GM12891 (cell line): ENCODE measurements around the gene LASP1NB.

Experiments
- POLR2A ChIP-seq: IDR thresholded peaks from 2 replicates; pipeline ENCODE4 v1.6.1; 2011; ENCODE audit warnings: low read depth, low read length, control low read depth
- POLR2AphosphoS5 ChIP-seq: IDR thresholded peaks from 2 replicates; pipeline ENCODE4 v1.6.1; 2011; ENCODE audit warnings: low read depth, low read length, control low read depth
- POU2F2 ChIP-seq: IDR thresholded peaks from 2 replicates; pipeline ENCODE4 v1.6.1; 2011; ENCODE audit warnings: low read depth, mild to moderate bottlenecking, control low read depth, low read length, moderate library complexity
- SPI1 ChIP-seq: IDR thresholded peaks from 2 replicates; pipeline ENCODE4 v1.6.1; 2011; ENCODE audit warnings: low read depth, low read length, control low read depth
- TAF1 ChIP-seq: IDR thresholded peaks from 2 replicates; pipeline ENCODE4 v1.6.1; 2011; ENCODE audit warnings: low read depth, low read length, control low read depth

DNA sequence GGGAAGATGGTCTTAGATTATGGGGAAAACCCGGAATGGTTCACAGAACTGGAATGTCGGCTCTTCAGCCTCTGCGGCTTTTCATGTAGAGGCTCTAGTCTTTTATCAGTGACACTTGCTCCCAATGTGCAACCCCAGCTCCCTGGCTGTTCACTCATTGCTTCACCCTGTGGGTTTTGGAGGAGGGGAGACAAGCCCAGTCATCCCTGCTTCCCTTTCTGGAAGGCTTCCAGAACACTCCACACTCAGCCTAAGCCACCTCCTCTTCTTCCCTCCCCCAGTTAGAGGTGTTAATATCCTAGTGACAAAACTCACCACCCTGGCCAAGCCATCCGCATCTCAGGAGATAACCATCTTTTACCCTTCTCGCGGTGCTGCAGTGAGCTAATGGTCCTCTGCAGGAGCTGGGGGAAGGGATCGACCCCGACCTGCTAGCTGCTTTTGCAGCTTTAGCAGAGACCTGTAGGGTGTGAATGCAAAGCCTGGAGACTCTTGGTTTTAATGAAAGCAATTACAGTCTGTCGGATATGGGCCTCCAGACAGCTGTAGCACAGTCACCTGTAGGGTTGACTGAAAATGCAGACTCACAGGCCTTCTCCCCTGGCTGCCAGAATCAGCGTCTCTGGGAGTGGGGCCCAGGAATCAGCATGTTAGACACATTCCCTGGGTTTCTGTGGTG lies 24.3 kb upstream of the LASP1NB start:
- TF ChIP-seq POLR2AphosphoS5, result no peak
- TF ChIP-seq SPI1, result no peak
- no peak for TF ChIP-seq POLR2A
- no peak for TF ChIP-seq POU2F2
- no peak for TF ChIP-seq TAF1
